H9 (cell line): Measurements from ENCODE around the gene SLC16A11. TPM values are rescaled to one million over a fixed set of nuclear protein-coding genes. Genes with fewer than 3 reads are reported as not detected.
A peak's percentile ranks its signal among the peaks of the same experiment; 100 is the strongest.

Source experiments
- DNase-seq: peaks from one replicate; pipeline ENCODE4 v3.0.0-alpha.2; 2017
- H2AFZ ChIP-seq: one replicate; pipeline ENCODE4 v1.6.1; 2013; ENCODE audit warnings: mild to moderate bottlenecking, low read length, control low read depth, moderate library complexity
- H2AK5ac ChIP-seq: 2 replicates; pipeline ENCODE4 v1.6.1; 2013; ENCODE audit warnings: low read length, control low read depth, mixed read lengths; ENCODE audit not compliant: insufficient read length
- H2BK120ac ChIP-seq: one replicate; pipeline ENCODE4 v1.6.1; 2013; ENCODE audit warnings: low read depth, mild to moderate bottlenecking, low read length, control low read depth, inconsistent platforms; ENCODE audit not compliant: poor library complexity, severe bottlenecking
- H2BK12ac ChIP-seq: 2 replicates; pipeline ENCODE4 v1.6.1; 2013; ENCODE audit warnings: low read length, control low read depth, mixed read lengths, low read depth; ENCODE audit not compliant: insufficient read length
- H2BK15ac ChIP-seq: 2 replicates; pipeline ENCODE4 v1.6.1; 2013; ENCODE audit warnings: low read depth, low read length, control low read depth
- H2BK20ac ChIP-seq: one replicate; pipeline ENCODE4 v1.6.1; 2013; ENCODE audit warnings: low read depth, mild to moderate bottlenecking, low read length, control low read depth, inconsistent platforms; ENCODE audit not compliant: poor library complexity, severe bottlenecking
- H2BK5ac ChIP-seq: 2 replicates; pipeline ENCODE4 v1.6.1; 2013; ENCODE audit warnings: low read length, control low read depth, mixed read lengths; ENCODE audit not compliant: insufficient read length
- H3K14ac ChIP-seq: 2 replicates; pipeline ENCODE4 v1.6.1; 2013; ENCODE audit warnings: low read length, control low read depth; ENCODE audit not compliant: insufficient read depth
- H3K18ac ChIP-seq: 2 replicates; pipeline ENCODE4 v1.6.1; 2013; ENCODE audit warnings: low read depth, mild to moderate bottlenecking, mixed read lengths, low read length, control low read depth; ENCODE audit not compliant: insufficient read length
- H3K23ac ChIP-seq: 2 replicates; pipeline ENCODE4 v1.6.1; 2013; ENCODE audit warnings: low read length, control low read depth, mixed read lengths, low read depth; ENCODE audit not compliant: insufficient read length
- H3K23me2 ChIP-seq: 2 replicates; pipeline ENCODE4 v1.6.1; 2013; ENCODE audit warnings: low read depth, mild to moderate bottlenecking, mixed read lengths, low read length, control low read depth; ENCODE audit not compliant: insufficient read length, poor library complexity, severe bottlenecking
- H3K27ac ChIP-seq: 2 replicates; pipeline ENCODE4 v1.5.1; 2013; ENCODE audit warnings: low read length, control low read depth, mixed read lengths, low read depth; ENCODE audit not compliant: insufficient read length
- H3K27me3 ChIP-seq: 2 replicates; pipeline ENCODE4 v1.6.1; 2013; ENCODE audit warnings: low read length, control low read depth, inconsistent platforms; ENCODE audit not compliant: insufficient read depth
- H3K4ac ChIP-seq: 2 replicates; pipeline ENCODE4 v1.6.1; 2013; ENCODE audit warnings: low read depth, mild to moderate bottlenecking, control low read depth, inconsistent platforms, low read length, moderate library complexity
- H3K4me1 ChIP-seq: 2 replicates; pipeline ENCODE4 v1.6.1; 2013; ENCODE audit warnings: low read length, control low read depth, inconsistent platforms; ENCODE audit not compliant: insufficient read depth
- H3K4me2 ChIP-seq: 2 replicates; pipeline ENCODE4 v1.6.1; 2013; ENCODE audit warnings: low read length, control low read depth, mixed read lengths; ENCODE audit not compliant: insufficient read length, insufficient read depth
- H3K56ac ChIP-seq: 2 replicates; pipeline ENCODE4 v1.6.1; 2013; ENCODE audit warnings: low read depth, mild to moderate bottlenecking, mixed read lengths, low read length, control low read depth; ENCODE audit not compliant: insufficient read length
- H3K79me1 ChIP-seq: 2 replicates; pipeline ENCODE4 v1.6.1; 2013; ENCODE audit warnings: low read depth, mild to moderate bottlenecking, moderate library complexity, low read length, control low read depth, inconsistent platforms; ENCODE audit not compliant: insufficient read depth, poor library complexity, severe bottlenecking
- H3K79me2 ChIP-seq: 2 replicates; pipeline ENCODE4 v1.6.1; 2013; ENCODE audit warnings: low read length, control low read depth, inconsistent platforms; ENCODE audit not compliant: insufficient read depth
- H3K9ac ChIP-seq: 2 replicates; pipeline ENCODE4 v1.6.1; 2013; ENCODE audit warnings: low read length, control low read depth, mixed read lengths; ENCODE audit not compliant: insufficient read length; ENCODE audit errors: extremely low read depth
- H3K9me3 ChIP-seq: one replicate; pipeline ENCODE4 v1.6.1; 2013; ENCODE audit warnings: low read depth, low read length, inconsistent platforms; ENCODE audit not compliant: control insufficient read depth
- H3T11ph ChIP-seq: one replicate; pipeline ENCODE4 v1.6.1; 2013; ENCODE audit warnings: mild to moderate bottlenecking, low read length, control low read depth, inconsistent platforms
- H4K20me1 ChIP-seq: one replicate; pipeline ENCODE4 v1.6.1; 2013; ENCODE audit not compliant: control insufficient read depth, insufficient read length, insufficient read depth
- H4K5ac ChIP-seq: 2 replicates; pipeline ENCODE4 v1.6.1; 2013; ENCODE audit warnings: low read depth, mild to moderate bottlenecking, mixed read lengths, low read length, control low read depth; ENCODE audit not compliant: insufficient read length
- H4K8ac ChIP-seq: replicated peaks from 2 replicates; pipeline ENCODE4 v1.6.1; 2013; ENCODE audit warnings: low read length, control low read depth, mixed read lengths, low read depth; ENCODE audit not compliant: insufficient read length
- H4K91ac ChIP-seq: 2 replicates; pipeline ENCODE4 v1.6.1; 2013; ENCODE audit warnings: low read depth, mild to moderate bottlenecking, moderate library complexity, mixed read lengths, low read length, control low read depth; ENCODE audit not compliant: insufficient read length
- H3K27ac Mint-ChIP-seq, 3 experiments: 2 replicates in 2 of 3; 3 replicates in 1 of 3; pipeline ENCODE4 v1.8.0; 2020 to 2021; ENCODE audit warnings: mixed read lengths in 3 of 3, mild to moderate bottlenecking in 1 of 3, moderate library complexity in 1 of 3
- H3K27me3 Mint-ChIP-seq: 2 replicates; pipeline ENCODE4 v1.8.0; 2021; ENCODE audit warnings: low read depth, mild to moderate bottlenecking, moderate library complexity, mixed read lengths
- H3K36me3 Mint-ChIP-seq, 3 experiments: 2 replicates in 2 of 3; 3 replicates in 1 of 3; pipeline ENCODE4 v1.8.0; 2020 to 2021; ENCODE audit warnings: low read depth in 3 of 3, mixed read lengths in 3 of 3; ENCODE audit not compliant: insufficient read depth in 1 of 3
- H3K4me1 Mint-ChIP-seq, 2 experiments: 2 replicates each; pipeline ENCODE4 v1.8.0; 2020; ENCODE audit warnings: mixed read lengths in 2 of 2
- H3K4me3 Mint-ChIP-seq, 2 experiments: 2 replicates in 1 of 2; 3 replicates in 1 of 2; pipeline ENCODE4 v1.8.0; 2020 to 2021; ENCODE audit warnings: mild to moderate bottlenecking in 2 of 2, mixed read lengths in 2 of 2, moderate library complexity in 1 of 2
- H3K9me3 Mint-ChIP-seq, 2 experiments: 2 replicates in 1 of 2; 3 replicates in 1 of 2; pipeline ENCODE4 v1.8.0; 2020; ENCODE audit warnings: mild to moderate bottlenecking in 2 of 2, mixed read lengths in 2 of 2, moderate library complexity in 1 of 2
- WGBS: extraction: QIAGEN DNeasy Blood & Tissue Kit; methylation state at CpG from one replicate; pipeline ENCODE4 v1.1.7; 2013; ENCODE audit warnings: missing lambda C conversion rate, low lambda C conversion rate, mixed read lengths; ENCODE audit not compliant: insufficient read length; ENCODE audit errors: extremely low coverage; 5-methylcytosine and 5-hydroxymethylcytosine counted together
- total RNA-seq: library from RNA; stranded (reverse); gene quantifications from 2 replicates; pipeline ENCODE4 v1.2.1, GENCODE V29; 2021
- TF ChIP-seq, protein P1 (sequence below): fragments of 200-600 bp; sonication (generic); conservative IDR thresholded peaks from 3 replicates; pipeline ENCODE4 v1.8.0; 2021; ENCODE audit warnings: antibody characterized with exemption, mild to moderate bottlenecking

Gene SLC16A11
- total RNA-seq, 1 experiment from 2014 or later, result 0.13 TPM

DNA sequence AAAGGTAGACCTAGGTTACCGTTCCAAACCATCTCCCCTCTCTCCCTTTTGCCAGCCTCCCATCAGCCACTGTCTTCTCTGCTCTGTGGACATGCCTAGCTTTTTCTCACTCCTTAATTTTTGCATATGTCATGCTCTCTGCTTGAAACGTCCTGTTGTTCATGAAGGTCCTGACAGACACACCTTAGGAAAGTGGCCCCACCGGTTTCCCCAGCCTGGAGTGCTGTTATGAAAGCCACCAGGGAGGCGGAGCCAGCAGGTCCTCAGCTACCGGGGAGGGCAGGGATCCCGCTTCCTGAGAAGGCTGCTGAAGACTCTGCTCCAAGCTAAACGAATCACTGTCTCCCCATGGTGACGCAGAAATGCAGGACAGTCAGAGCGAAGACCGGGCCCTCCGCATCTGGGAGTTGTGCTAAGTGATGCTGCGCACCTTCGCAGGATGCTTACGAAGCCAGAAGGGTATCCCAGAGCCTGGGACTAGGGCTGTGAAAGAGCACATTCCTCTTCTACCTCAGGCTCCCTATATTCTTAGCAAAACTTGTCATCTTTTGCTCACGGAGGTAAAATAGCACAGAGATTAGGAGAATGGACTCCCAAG lies 2.3 kb upstream of the SLC16A11 start:
- peaks cover 6% of the 10 kb centered on the region for H3K27me3 ChIP-seq
- peak overlapping the region; percentile 95 for H3K4me2 ChIP-seq
- peaks cover 21 to 30% of the 10 kb centered on the region in 2 experiments for H3K4me1 Mint-ChIP-seq

More for the DNA sequence above, 2.3 kb upstream of the SLC16A11 start:
- Histone ChIP-seq H3K9me3 (no peaks in the 10 kb centered on the region), H4K20me1 (no peaks in the 10 kb centered on the region), H3K27ac (no peak overlapping the region), H2BK15ac (no peak overlapping the region), H3K23ac (no peak overlapping the region), H3K4me1 (no peaks in the 10 kb centered on the region), H3K79me2 (no peaks in the 10 kb centered on the region), H2AFZ (peak overlapping the region; percentile 49), H3K79me1 (no peaks in the 10 kb centered on the region), H2BK12ac (no peak overlapping the region), H4K91ac (no peak overlapping the region), H3K14ac (no peak overlapping the region), H2BK120ac (no peak overlapping the region), H3K18ac (peak overlapping the region; percentile 13), H2AK5ac (no peak overlapping the region), H4K5ac (no peak overlapping the region), H3K56ac (no peak overlapping the region), H4K8ac (no peak overlapping the region), H2BK5ac (no peak overlapping the region), H3K23me2 (peaks cover 33% of the 10 kb centered on the region), H3K9ac (no peak overlapping the region), H3K4ac (no peak overlapping the region), H2BK20ac (no peak overlapping the region), H3T11ph (no peak overlapping the region)
- peak overlapping the region; percentile 58 to 80 for H3K4me3 Mint-ChIP-seq
- peaks cover 83% of the 10 kb centered on the region for H3K27me3 Mint-ChIP-seq
- H3K36me3 Mint-ChIP-seq, result no peaks in the 10 kb centered on the region
- H3K9me3 Mint-ChIP-seq, result no peaks in the 10 kb centered on the region
- TF ChIP-seq, protein P1, sequence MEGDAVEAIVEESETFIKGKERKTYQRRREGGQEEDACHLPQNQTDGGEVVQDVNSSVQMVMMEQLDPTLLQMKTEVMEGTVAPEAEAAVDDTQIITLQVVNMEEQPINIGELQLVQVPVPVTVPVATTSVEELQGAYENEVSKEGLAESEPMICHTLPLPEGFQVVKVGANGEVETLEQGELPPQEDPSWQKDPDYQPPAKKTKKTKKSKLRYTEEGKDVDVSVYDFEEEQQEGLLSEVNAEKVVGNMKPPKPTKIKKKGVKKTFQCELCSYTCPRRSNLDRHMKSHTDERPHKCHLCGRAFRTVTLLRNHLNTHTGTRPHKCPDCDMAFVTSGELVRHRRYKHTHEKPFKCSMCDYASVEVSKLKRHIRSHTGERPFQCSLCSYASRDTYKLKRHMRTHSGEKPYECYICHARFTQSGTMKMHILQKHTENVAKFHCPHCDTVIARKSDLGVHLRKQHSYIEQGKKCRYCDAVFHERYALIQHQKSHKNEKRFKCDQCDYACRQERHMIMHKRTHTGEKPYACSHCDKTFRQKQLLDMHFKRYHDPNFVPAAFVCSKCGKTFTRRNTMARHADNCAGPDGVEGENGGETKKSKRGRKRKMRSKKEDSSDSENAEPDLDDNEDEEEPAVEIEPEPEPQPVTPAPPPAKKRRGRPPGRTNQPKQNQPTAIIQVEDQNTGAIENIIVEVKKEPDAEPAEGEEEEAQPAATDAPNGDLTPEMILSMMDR, result no peak; the same call in 1 of the 3 replicates
- no CpG with 5 or more reads among the region's 15 CpGs for WGBS
- peak; percentile 81 for DNase-seq
- H3K27ac Mint-ChIP-seq, result peak overlapping the region in 1 of 3 experiments; percentile 34; a peak in 1 of 7 replicates
